ENCODE measurements around the gene RPS6KA2. TPM values are rescaled to one million over a fixed set of nuclear protein-coding genes. Genes with fewer than 3 reads are reported as not detected.

The RPS6KA2 gene
- total RNA-seq, 2 experiments from 2014 or later, result 9.3 to 10.9 TPM

GRCh38 chr6:166476061-166476591 is 150.9 kb downstream of the RPS6KA2 start:
- ChIA-PET POLR2A (no interaction called here), CTCF (interaction anchor here (1.5 kb wide), 1 partner anchor 163 kb away, joined by 3 read pairs; no protein-coding TSS in a partner anchor)
- intact Hi-C loops (cut with DNase I, micrococcal nuclease), result no loop called here

DNA sequence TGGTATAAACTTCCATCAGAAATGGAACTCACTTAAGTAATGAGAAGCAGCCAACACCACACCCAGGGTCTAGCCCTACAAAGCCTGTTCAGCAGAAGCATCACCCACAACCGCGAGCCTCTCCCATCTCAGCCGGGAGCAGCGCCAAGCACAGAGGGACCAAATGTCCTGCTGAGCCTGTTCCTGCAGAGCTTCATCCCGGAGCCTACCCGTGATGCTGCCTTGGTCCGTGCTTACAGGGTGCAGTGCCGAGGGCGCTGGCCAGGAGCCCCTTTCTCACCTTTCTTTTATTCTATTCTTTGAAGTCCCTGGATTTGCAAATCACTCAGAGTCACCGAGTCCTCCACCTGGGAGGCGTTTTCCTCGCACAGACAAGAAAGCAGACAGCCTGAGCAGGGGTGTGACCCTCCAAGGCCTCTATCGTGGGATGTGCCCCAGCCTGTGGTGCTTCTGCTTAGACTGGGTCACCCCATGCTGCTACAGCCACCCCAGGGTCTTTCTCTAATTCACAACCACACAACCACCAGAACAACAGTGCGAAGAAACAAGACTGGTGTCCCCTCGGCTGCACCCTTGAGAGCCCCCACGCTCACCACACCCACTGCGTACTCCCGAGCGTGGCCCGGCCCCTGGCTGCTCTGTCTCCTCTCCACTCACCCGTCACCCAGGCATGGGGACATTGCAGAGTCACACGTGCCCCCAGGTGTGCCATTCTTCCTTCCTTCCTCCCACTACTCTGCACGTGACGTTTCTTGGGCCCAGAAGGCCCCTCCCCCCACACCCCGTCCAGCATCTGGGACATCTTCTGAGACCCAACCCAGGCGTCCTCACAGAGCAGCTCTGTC is 152.1 kb downstream of the RPS6KA2 start:
- CTCF ChIA-PET, result no interaction called here
- DNase-seq (no peak), ATAC-seq (no peak)
- Mint-ChIP-seq H3K27ac (no peak overlapping the region), H3K9me3 (ENCODE audit: low read depth) (no peaks in the 10 kb centered on the region), H3K36me3 (ENCODE audit: low read depth) (no peaks in the 10 kb centered on the region), H3K4me1 (no peaks in the 10 kb centered on the region), H3K27me3 (no peaks in the 10 kb centered on the region), H3K4me3 (no peak overlapping the region)
- intact Hi-C loops (cut with DNase I, micrococcal nuclease), result no loop called here
- POLR2A ChIA-PET, result no interaction called here

More at GRCh38 chr6:166476061-166476591, 150.9 kb downstream of the RPS6KA2 start:
- ATAC-seq (no peak), DNase-seq (no peak)
- no peaks in the 10 kb centered on the region for H3K4me1 Mint-ChIP-seq
- H3K27me3 Mint-ChIP-seq, result no peaks in the 10 kb centered on the region
- H3K9me3 Mint-ChIP-seq (ENCODE audit: low read depth), result no peaks in the 10 kb centered on the region
- no peak overlapping the region for H3K27ac Mint-ChIP-seq
- no peak overlapping the region for H3K4me3 Mint-ChIP-seq
- no peaks in the 10 kb centered on the region for H3K36me3 Mint-ChIP-seq (ENCODE audit: low read depth)

DNA sequence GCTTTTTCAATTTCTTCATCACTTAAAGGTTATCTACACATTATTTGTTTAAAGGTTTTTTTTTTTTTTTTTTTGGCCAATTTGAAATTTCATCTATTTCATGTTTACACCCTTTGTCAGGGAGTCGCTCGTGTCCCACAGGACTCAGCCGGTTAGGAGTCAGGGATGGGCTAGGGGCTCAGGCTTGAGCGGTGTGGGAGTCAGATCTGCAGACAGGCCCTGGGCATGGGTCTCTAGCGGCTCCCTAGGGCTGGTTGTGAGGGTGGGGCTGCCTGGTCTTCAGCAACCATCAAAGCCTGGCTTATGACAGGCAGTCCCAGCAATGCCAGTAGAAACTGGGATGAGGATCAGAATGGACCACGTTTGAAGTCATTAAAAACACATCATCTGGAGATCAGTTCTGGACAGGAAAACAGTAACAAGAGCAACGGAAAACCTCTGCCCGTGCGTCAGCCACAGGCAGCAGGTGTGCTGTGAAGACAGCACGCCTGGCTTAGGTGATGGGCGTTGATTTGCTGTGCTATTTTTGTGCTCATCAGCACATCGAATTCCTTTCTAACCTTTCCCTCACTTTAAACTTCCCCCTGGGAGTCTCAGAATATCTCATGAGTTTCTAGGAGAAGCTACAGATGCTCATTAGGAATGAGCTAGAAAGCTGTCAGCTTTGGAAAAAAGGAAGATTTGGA is 153.0 kb downstream of the RPS6KA2 start:
- Mint-ChIP-seq H3K27ac (no peak overlapping the region), H3K4me3 (no peak overlapping the region), H3K36me3 (ENCODE audit: low read depth) (no peaks in the 10 kb centered on the region), H3K27me3 (no peaks in the 10 kb centered on the region), H3K9me3 (ENCODE audit: low read depth) (no peaks in the 10 kb centered on the region), H3K4me1 (no peaks in the 10 kb centered on the region)
- ChIA-PET CTCF (no interaction called here), POLR2A (no interaction called here)
- no peak for ATAC-seq
- intact Hi-C loops (cut with DNase I, micrococcal nuclease), result no loop called here
- no peak for DNase-seq

DNA sequence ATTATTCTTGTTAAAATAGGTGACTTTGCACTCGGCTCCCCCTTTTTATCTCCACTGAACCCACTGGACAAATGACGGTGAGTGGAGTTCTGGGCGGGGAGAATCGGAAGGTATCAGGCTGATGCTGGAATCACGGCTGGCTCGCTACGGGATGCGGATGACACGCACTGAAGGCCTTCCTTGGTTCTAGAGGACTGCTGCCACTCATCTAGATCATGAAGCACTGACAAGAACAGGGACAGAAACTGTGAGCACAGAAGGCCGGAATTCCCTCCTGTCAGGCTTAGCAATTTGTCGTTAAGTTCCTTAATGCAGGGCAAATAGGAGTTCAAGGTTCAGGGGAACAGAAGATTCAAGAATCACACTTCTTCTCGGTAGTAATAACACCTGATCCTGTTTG is 154.4 kb downstream of the RPS6KA2 start:
- ChIA-PET CTCF (no interaction called here), POLR2A (no interaction called here)
- H3K9me3 Mint-ChIP-seq (ENCODE audit: low read depth), result no peaks in the 10 kb centered on the region
- DNase-seq, result no peak
- H3K4me3 Mint-ChIP-seq, result no peak overlapping the region
- intact Hi-C loops (cut with DNase I, micrococcal nuclease), result no loop called here
- H3K36me3 Mint-ChIP-seq (ENCODE audit: low read depth), result no peaks in the 10 kb centered on the region
- H3K27me3 Mint-ChIP-seq, result no peaks in the 10 kb centered on the region
- no peak for ATAC-seq
- H3K4me1 Mint-ChIP-seq, result no peaks in the 10 kb centered on the region
- no peak overlapping the region for H3K27ac Mint-ChIP-seq

GRCh38 chr6:166471797-166472260 is 155.2 kb downstream of the RPS6KA2 start:
- H3K27ac Mint-ChIP-seq, result no peak overlapping the region
- CTCF ChIA-PET, result interaction anchor here (1.1 kb wide), 1 partner anchor 9 kb away, joined by 3 read pairs; no protein-coding TSS in a partner anchor
- H3K36me3 Mint-ChIP-seq (ENCODE audit: low read depth), result no peaks in the 10 kb centered on the region
- ATAC-seq (no peak), DNase-seq (no peak)
- intact Hi-C loops (cut with DNase I, micrococcal nuclease), result no loop called here
- no peaks in the 10 kb centered on the region for H3K4me1 Mint-ChIP-seq
- no peak overlapping the region for H3K4me3 Mint-ChIP-seq
- no peaks in the 10 kb centered on the region for H3K27me3 Mint-ChIP-seq
- POLR2A ChIA-PET, result no interaction called here
- peaks cover 2% of the 10 kb centered on the region for H3K9me3 Mint-ChIP-seq (ENCODE audit: low read depth)

DNA sequence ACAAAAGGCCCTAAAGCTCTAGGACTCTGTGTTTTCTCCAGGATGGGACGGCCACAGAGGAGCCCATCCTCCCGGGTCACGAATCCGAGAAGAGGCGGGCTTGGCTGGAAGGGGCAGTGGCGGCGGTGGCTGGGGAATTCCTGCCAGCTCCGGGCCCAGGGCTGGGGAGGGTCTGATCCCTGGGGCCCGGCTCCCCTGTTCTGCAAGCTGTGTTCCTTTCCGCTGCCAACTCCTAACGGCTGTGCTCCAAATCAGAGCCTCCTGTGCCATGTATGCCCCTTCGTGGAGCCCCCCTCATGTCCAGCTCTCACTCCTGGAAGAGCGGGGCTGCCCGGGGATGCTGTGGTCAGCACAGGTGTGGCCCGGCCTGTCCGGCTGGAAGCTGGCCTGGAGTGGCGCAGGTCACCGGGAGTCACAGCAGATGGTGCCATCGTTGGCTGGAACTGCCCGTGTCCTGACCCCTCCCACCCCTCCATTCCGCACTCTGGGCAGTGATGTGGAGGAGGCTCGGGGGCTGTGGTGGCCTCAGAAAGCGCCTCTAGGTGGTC is 156.1 kb downstream of the RPS6KA2 start:
- Mint-ChIP-seq H3K36me3 (ENCODE audit: low read depth) (no peaks in the 10 kb centered on the region), H3K9me3 (ENCODE audit: low read depth) (peaks cover 2% of the 10 kb centered on the region), H3K4me1 (no peaks in the 10 kb centered on the region), H3K27ac (no peak overlapping the region), H3K27me3 (no peaks in the 10 kb centered on the region), H3K4me3 (no peak overlapping the region)
- ChIA-PET CTCF (interaction anchor here (1.1 kb wide), 1 partner anchor 10 kb away, joined by 3 read pairs; no protein-coding TSS in a partner anchor), POLR2A (no interaction called here)
- intact Hi-C loops (cut with DNase I, micrococcal nuclease), result no loop called here
- ATAC-seq (no peak), DNase-seq (no peak)

DNA sequence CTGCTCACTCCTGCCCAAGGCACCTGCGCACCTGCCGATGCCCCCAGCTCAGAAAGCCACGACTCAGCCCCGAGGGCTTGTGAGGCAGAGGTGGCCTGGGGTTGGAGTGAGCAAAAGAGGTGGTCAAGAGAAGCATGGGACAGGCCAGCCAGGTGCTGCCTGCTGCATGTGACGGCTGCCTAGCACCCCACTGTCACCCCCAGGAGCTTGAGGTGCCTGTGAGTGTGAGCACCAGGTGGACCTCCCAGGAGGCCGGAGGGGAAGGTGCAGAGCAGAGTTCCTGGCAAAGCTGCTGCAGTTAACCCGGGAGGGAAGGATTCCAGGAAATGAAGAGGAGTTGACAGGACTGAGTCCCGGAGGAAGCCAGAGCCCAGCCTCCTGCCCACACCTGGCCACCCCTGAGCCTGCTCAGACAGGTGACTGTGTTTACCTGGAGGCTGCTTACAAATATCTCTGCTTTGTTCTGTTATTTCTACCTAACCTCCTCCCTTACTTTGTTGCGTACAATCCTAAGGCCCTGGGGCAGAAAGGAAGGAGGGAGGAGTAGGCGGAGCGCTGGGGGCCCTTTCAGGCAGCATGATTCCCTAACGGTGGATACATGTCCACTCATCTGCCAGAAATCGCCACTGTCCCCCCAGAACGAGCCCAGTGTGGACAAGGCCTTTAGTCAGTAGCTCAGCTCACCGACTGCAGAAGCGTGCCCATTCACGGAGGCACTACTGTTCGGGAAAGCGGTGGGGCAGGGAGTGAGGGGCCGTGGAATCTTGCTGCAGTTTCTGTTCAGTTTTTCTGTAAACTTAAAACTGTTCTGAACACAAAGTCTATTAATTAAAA is 156.8 kb downstream of the RPS6KA2 start:
- Mint-ChIP-seq H3K4me1 (no peaks in the 10 kb centered on the region), H3K4me3 (no peak overlapping the region), H3K9me3 (ENCODE audit: low read depth) (peaks cover 2% of the 10 kb centered on the region), H3K27me3 (no peaks in the 10 kb centered on the region), H3K36me3 (ENCODE audit: low read depth) (no peaks in the 10 kb centered on the region), H3K27ac (no peak overlapping the region)
- POLR2A ChIA-PET, result no interaction called here
- CTCF ChIA-PET, result interaction anchor here (0.6 kb wide), 1 partner anchor 197 kb away, joined by 3 read pairs; no protein-coding TSS in a partner anchor
- no peak for DNase-seq
- no peak for ATAC-seq
- intact Hi-C loops (cut with DNase I, micrococcal nuclease), result no loop called here

GRCh38 chr6:166469426-166469961 is 157.6 kb downstream of the RPS6KA2 start:
- Mint-ChIP-seq H3K27me3 (no peaks in the 10 kb centered on the region), H3K36me3 (ENCODE audit: low read depth) (no peaks in the 10 kb centered on the region), H3K27ac (no peak overlapping the region), H3K4me1 (no peaks in the 10 kb centered on the region), H3K9me3 (ENCODE audit: low read depth) (peaks cover 2% of the 10 kb centered on the region), H3K4me3 (no peak overlapping the region)
- CTCF ChIA-PET, result interaction anchor here (0.6 kb wide), 1 partner anchor 196 kb away, joined by 3 read pairs; no protein-coding TSS in a partner anchor
- ATAC-seq (no peak), DNase-seq (no peak)
- intact Hi-C loops (cut with DNase I, micrococcal nuclease), result no loop called here
- POLR2A ChIA-PET, result no interaction called here

- DNase-seq (no peak), ATAC-seq (no peak)
- Mint-ChIP-seq H3K27ac (no peak overlapping the region), H3K4me1 (no peaks in the 10 kb centered on the region), H3K9me3 (ENCODE audit: low read depth) (peaks cover 2% of the 10 kb centered on the region), H3K27me3 (no peaks in the 10 kb centered on the region), H3K4me3 (no peak overlapping the region), H3K36me3 (ENCODE audit: low read depth) (no peaks in the 10 kb centered on the region)
- CTCF ChIA-PET, result interaction anchor here (0.7 kb wide), 1 partner anchor 154 kb away, joined by 6 read pairs; no protein-coding TSS in a partner anchor
- POLR2A ChIA-PET, result no interaction called here
- intact Hi-C loops (cut with DNase I, micrococcal nuclease), result no loop called here
These were observed 159.5 kb downstream of the RPS6KA2 start for GRCh38 chr6:166467436-166468000.

DNA sequence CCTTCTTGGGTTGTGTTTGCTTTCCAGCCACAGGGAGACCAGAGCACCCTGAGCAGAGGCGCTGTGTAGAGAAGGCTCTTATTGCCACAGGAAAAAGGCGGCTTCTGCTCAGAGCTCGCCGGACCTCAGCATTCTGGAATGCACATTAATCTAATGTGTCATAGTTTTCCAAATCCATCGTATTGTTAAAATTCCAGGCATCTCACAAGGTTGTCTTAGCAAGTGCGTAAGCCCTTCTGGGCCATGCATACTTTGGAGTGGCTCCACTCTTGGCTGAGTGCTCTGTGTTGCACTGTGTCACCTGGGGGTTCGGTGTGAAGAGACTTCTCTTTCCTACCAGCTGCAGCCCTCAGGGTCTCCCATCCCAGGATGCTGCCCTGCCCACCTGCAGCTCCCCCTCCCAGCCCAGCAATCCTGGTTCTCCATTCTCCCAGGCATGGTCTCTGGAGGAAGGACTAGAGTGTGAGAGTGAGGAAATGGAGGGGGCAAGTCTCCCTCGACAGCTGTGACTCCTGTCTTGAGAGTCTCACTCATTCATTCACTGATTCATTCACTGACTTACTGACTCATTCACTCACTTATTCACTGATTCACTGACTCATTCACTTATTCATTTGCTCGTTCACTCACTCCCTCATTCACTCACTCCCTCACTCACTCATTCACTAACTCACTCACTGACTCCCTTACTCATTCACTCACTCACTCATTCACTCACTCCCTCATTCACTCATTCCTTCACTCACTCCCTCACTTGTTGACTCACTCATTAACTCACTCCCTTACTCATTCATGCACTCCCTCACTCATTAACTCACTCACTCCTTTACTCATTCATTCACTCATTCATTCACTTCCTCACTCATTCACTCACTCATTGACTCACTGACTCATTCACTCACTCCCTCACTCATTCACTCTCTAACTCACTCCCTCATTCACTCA is 160.6 kb downstream of the RPS6KA2 start:
- Mint-ChIP-seq H3K9me3 (ENCODE audit: low read depth) (peaks cover 2% of the 10 kb centered on the region), H3K36me3 (ENCODE audit: low read depth) (no peaks in the 10 kb centered on the region), H3K27ac (no peak overlapping the region), H3K4me3 (no peak overlapping the region), H3K4me1 (no peaks in the 10 kb centered on the region), H3K27me3 (no peaks in the 10 kb centered on the region)
- POLR2A ChIA-PET, result no interaction called here
- ATAC-seq, result peak; percentile 81
- intact Hi-C loops (cut with DNase I, micrococcal nuclease), result no loop called here
- no peak for DNase-seq
- CTCF ChIA-PET, result interaction anchor here (0.7 to 0.8 kb wide), 2 partner anchors 153 to 363 kb away, joined by 3 to 6 read pairs; no protein-coding TSS in a partner anchor

Measured in activated CD4-positive, alpha-beta T cell treated with anti-CD3 and anti-CD28 coated beads for 36 hours (primary cell).